A549 treated with DMSO at 1 μM for 4 hours (cell line): ENCODE results near the gene USP6NL. TPM values are rescaled to one million over a fixed set of nuclear protein-coding genes. Genes with fewer than 3 reads are reported as not detected.

Source experiments
- total RNA-seq: library from RNA; stranded (reverse); fragments of 200-300 nt; extraction: Qiagen RNA extraction; gene quantifications from 5 replicates; pipeline ENCODE4 v1.2.3, GENCODE V29; 2022; ENCODE audit warnings: low read depth

Gene USP6NL
- 12.1 to 15.5 TPM (median 13.9 TPM) in 5 replicates for total RNA-seq

GRCh38 chr10:11611248-11612020, at the start of gene USP6NL:
TSS of gene USP6NL (minus strand) at chr10:11611650. CDS start at chr10:11597634, 14,016 bp downstream.

Other genes starting within 250 kb of the USP6NL start
- gene ECHDC3, start 130.7 kb upstream of the USP6NL start, total RNA-seq = 8.9 to 9.7 TPM (median 9.5 TPM) in 5 replicates
- gene PROSER2, start 211.7 kb upstream of the USP6NL start, total RNA-seq = 34.3 to 39.8 TPM (median 38.9 TPM) in 5 replicates